OCI-LY1 (cell line): ENCODE results near the gene LSAMP.

Experiments used
- H2AFZ ChIP-seq: fragments of 200-600 bp; sonication (generic), shearing (Covaris generic); 2 replicates; pipeline ENCODE4 v1.6.0; 2014; ENCODE audit warnings: antibody characterized with exemption, mild to moderate bottlenecking, low read length
- H3F3A ChIP-seq: fragments of 200-600 bp; sonication (generic), shearing (Covaris generic); 2 replicates; pipeline ENCODE4 v1.6.0; 2014; ENCODE audit warnings: mild to moderate bottlenecking, antibody characterized with exemption, low read length, moderate library complexity; ENCODE audit not compliant: insufficient read depth
- H3K27ac ChIP-seq: fragments of 200-600 bp; sonication (generic); 2 replicates; pipeline ENCODE4 v1.5.1; 2014; ENCODE audit warnings: low read length, mixed run types, mild to moderate bottlenecking, low read depth; ENCODE audit not compliant: poor library complexity, severe bottlenecking
- H3K27me3 ChIP-seq: fragments of 200-600 bp; sonication (generic); 2 replicates; pipeline ENCODE4 v1.6.0; 2014; ENCODE audit warnings: antibody characterized with exemption, mild to moderate bottlenecking, low read length, moderate library complexity; ENCODE audit not compliant: insufficient read depth
- H3K36me3 ChIP-seq: fragments of 200-600 bp; sonication (generic); 2 replicates; pipeline ENCODE4 v1.6.1; 2014; ENCODE audit warnings: mild to moderate bottlenecking, antibody characterized with exemption, low read length, moderate library complexity, mixed read lengths; ENCODE audit not compliant: insufficient read depth
- H3K4me1 ChIP-seq: fragments of 200-600 bp; sonication (generic); 2 replicates; pipeline ENCODE4 v1.5.1; 2014; ENCODE audit warnings: mild to moderate bottlenecking, low read length, moderate library complexity; ENCODE audit not compliant: insufficient read depth, severe bottlenecking
- H3K4me2 ChIP-seq: fragments of 200-600 bp; sonication (generic), shearing (Covaris generic); 2 replicates; pipeline ENCODE4 v1.6.1; 2014; ENCODE audit warnings: low read length
- H3K4me3 ChIP-seq: fragments of 200-600 bp; sonication (generic); 2 replicates; pipeline ENCODE4 v1.5.1; 2014; ENCODE audit warnings: low read length, low read depth, mild to moderate bottlenecking, mixed read lengths; ENCODE audit not compliant: poor library complexity, severe bottlenecking
- H3K79me2 ChIP-seq: fragments of 200-600 bp; shearing (Covaris generic); 2 replicates; pipeline ENCODE4 v1.6.1; 2016; ENCODE audit warnings: mixed run types, low read length, mixed read lengths; ENCODE audit not compliant: insufficient read depth
- H3K9ac ChIP-seq: fragments of 200-600 bp; sonication (generic), shearing (Covaris generic); 2 replicates; pipeline ENCODE4 v1.6.1; 2014; ENCODE audit warnings: mild to moderate bottlenecking, low read length, mixed read lengths
- H3K9me2 ChIP-seq: fragments of 200-600 bp; sonication (generic), shearing (Covaris generic); 2 replicates; pipeline ENCODE4 v1.6.1; 2014; ENCODE audit warnings: low read depth, mild to moderate bottlenecking, low read length, mixed read lengths
- H3K9me3 ChIP-seq: fragments of 200-600 bp; shearing (Covaris generic); 2 replicates; pipeline ENCODE4 v1.6.1; 2014; ENCODE audit warnings: low read length, mixed read lengths
- H4K20me1 ChIP-seq: fragments of 200-600 bp; sonication (generic), shearing (Covaris generic); 2 replicates; pipeline ENCODE4 v1.6.0; 2016; ENCODE audit warnings: mild to moderate bottlenecking, low read length; ENCODE audit not compliant: insufficient read depth
- EZH2 ChIP-seq: fragments of 200-600 bp; sonication (generic), shearing (Covaris generic); IDR thresholded peaks from 2 replicates; pipeline ENCODE4 v1.8.0; 2017; ENCODE audit warnings: borderline replicate concordance, mixed run types, mild to moderate bottlenecking, antibody characterized with exemption, low read length, moderate library complexity, mixed read lengths
- TF ChIP-seq, protein P1 (sequence below): fragments of 200-600 bp; sonication (generic), shearing (Covaris generic); IDR thresholded peaks from 2 replicates; pipeline ENCODE4 v1.5.1; 2017; ENCODE audit warnings: mild to moderate bottlenecking, antibody characterized with exemption, low read length, moderate library complexity, mixed read lengths

Gene LSAMP

DNA sequence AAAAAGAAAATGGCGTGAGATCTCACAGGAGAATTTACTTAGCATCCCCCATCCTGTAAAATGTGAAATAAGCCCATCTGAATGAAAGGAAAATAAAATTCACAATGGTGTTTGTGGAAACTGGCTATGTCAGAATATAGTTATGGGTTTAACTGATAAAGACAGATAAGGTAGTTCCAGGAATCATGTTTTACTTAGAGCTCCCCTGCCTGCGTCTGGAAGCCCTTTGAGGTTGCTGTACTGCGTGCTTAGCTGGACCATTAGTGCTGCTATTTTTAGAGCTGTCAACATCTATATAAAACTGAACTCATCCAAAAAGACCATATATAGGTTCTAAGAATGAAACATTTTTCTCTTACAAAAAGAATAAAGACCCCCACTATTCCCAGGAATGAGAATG is 130.8 kb downstream of the LSAMP start:
- H3F3A ChIP-seq = no peaks in the 10 kb centered on the region

DNA sequence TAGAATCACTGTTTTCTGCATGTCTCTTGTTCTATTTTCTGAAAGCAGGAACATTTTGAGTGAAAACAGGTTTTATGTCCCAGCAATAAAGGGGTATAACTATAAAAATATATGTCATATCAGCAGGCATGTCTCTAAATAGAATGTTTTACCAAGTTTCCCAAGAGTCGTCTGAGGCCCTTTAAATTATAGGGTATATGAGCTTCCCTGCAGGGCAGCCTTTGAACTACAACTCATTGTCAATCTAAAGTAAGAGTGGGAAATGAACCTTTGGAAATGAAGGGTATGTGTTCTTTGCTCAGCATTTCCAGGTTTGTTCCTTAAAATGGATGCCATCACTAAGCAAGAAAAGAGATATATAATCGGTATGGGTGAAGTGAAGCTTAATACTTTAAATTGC is 138.6 kb downstream of the LSAMP start:
- TF ChIP-seq EZH2 = no peak
- TF ChIP-seq, protein P1, sequence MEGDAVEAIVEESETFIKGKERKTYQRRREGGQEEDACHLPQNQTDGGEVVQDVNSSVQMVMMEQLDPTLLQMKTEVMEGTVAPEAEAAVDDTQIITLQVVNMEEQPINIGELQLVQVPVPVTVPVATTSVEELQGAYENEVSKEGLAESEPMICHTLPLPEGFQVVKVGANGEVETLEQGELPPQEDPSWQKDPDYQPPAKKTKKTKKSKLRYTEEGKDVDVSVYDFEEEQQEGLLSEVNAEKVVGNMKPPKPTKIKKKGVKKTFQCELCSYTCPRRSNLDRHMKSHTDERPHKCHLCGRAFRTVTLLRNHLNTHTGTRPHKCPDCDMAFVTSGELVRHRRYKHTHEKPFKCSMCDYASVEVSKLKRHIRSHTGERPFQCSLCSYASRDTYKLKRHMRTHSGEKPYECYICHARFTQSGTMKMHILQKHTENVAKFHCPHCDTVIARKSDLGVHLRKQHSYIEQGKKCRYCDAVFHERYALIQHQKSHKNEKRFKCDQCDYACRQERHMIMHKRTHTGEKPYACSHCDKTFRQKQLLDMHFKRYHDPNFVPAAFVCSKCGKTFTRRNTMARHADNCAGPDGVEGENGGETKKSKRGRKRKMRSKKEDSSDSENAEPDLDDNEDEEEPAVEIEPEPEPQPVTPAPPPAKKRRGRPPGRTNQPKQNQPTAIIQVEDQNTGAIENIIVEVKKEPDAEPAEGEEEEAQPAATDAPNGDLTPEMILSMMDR = no peak
- no peak overlapping the region for H3K4me2 ChIP-seq
- no peaks in the 10 kb centered on the region for H3K9me2 ChIP-seq
- H3K36me3 ChIP-seq = no peaks in the 10 kb centered on the region
- no peak overlapping the region for H3K4me3 ChIP-seq
- no peaks in the 10 kb centered on the region for H3K27me3 ChIP-seq
- H3K4me1 ChIP-seq = no peaks in the 10 kb centered on the region
- no peaks in the 10 kb centered on the region for H3K9me3 ChIP-seq
- H2AFZ ChIP-seq = no peak overlapping the region
- H3K27ac ChIP-seq = no peak overlapping the region
- no peaks in the 10 kb centered on the region for H4K20me1 ChIP-seq
- no peaks in the 10 kb centered on the region for H3K79me2 ChIP-seq
- H3K9ac ChIP-seq = no peak overlapping the region
- no peaks in the 10 kb centered on the region for H3F3A ChIP-seq

More for the DNA sequence above, 130.8 kb downstream of the LSAMP start:
- no peaks in the 10 kb centered on the region for H4K20me1 ChIP-seq
- no peaks in the 10 kb centered on the region for H3K79me2 ChIP-seq
- H3K27ac ChIP-seq = no peak overlapping the region
- no peaks in the 10 kb centered on the region for H3K27me3 ChIP-seq
- H3K4me2 ChIP-seq = no peak overlapping the region
- H3K4me3 ChIP-seq = no peak overlapping the region
- no peaks in the 10 kb centered on the region for H3K9me3 ChIP-seq
- no peaks in the 10 kb centered on the region for H3K36me3 ChIP-seq
- no peak for TF ChIP-seq EZH2
- TF ChIP-seq, protein P1 = no peak
- H3K9me2 ChIP-seq = no peaks in the 10 kb centered on the region
- H3K9ac ChIP-seq = no peak overlapping the region
- no peak overlapping the region for H2AFZ ChIP-seq
- no peaks in the 10 kb centered on the region for H3K4me1 ChIP-seq

DNA sequence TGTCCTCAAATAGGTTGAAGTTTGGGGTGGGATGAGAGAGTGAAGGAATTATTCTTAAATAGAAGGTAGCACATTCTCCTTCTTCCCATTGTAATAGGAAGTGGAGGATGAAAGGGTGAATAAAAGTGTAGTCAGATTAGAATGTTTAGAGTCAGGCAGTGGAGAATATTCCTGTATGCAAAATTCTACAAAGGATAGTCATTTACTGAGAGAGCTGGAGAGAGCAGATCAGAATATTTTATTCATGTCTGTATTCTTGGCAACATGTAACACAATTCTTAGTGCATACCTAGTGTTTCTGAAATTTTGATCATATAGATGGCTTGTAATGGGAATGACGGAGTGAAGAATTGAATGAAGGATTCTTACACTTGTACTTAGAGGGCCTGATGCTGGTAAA is 139.1 kb downstream of the LSAMP start:
- H3K27me3 ChIP-seq = no peaks in the 10 kb centered on the region
- no peaks in the 10 kb centered on the region for H3K9me2 ChIP-seq
- no peak overlapping the region for H3K4me3 ChIP-seq
- H3K4me1 ChIP-seq = no peaks in the 10 kb centered on the region
- H3K36me3 ChIP-seq = no peaks in the 10 kb centered on the region
- H3F3A ChIP-seq = no peaks in the 10 kb centered on the region
- no peak overlapping the region for H2AFZ ChIP-seq
- H3K27ac ChIP-seq = no peak overlapping the region
- no peaks in the 10 kb centered on the region for H4K20me1 ChIP-seq
- H3K4me2 ChIP-seq = no peak overlapping the region
- no peak for TF ChIP-seq EZH2
- TF ChIP-seq, protein P1 = no peak
- no peaks in the 10 kb centered on the region for H3K9me3 ChIP-seq
- H3K9ac ChIP-seq = no peak overlapping the region
- no peaks in the 10 kb centered on the region for H3K79me2 ChIP-seq
